MM.1S (cell line): ENCODE data around the gene CYP24A1.

Source experiments
- DNase-seq: peaks from one replicate; pipeline ENCODE4 v3.0.0-alpha.2; 2015
- H2AFZ ChIP-seq: fragments of 300-600 bp; sonication (generic); 2 replicates; pipeline ENCODE4 v1.6.0; 2016; ENCODE audit warnings: antibody characterized with exemption, low read length
- H3F3A ChIP-seq: fragments of 300-600 bp; sonication (generic); 2 replicates; pipeline ENCODE4 v1.6.1; 2016; ENCODE audit warnings: mild to moderate bottlenecking, antibody characterized with exemption, low read length, moderate library complexity, mixed read lengths; ENCODE audit not compliant: insufficient read depth
- H3K27ac ChIP-seq: fragments of 300-600 bp; sonication (generic); 2 replicates; pipeline ENCODE4 v1.5.1; 2016; ENCODE audit warnings: mild to moderate bottlenecking, low read length
- H3K27me3 ChIP-seq: fragments of 300-600 bp; sonication (generic); replicated peaks from 2 replicates; pipeline ENCODE4 v1.6.0; 2016; ENCODE audit warnings: low read length; ENCODE audit not compliant: insufficient read depth
- H3K36me3 ChIP-seq: fragments of 300-600 bp; sonication (generic); replicated peaks from 2 replicates; pipeline ENCODE4 v1.6.1; 2016; ENCODE audit warnings: mild to moderate bottlenecking, low read length, mixed read lengths; ENCODE audit not compliant: insufficient read depth
- H3K4me1 ChIP-seq: fragments of 300-600 bp; sonication (generic); 2 replicates; pipeline ENCODE4 v1.6.1; 2016; ENCODE audit warnings: low read length, mixed read lengths
- H3K4me2 ChIP-seq: fragments of 300-600 bp; sonication (generic); 2 replicates; pipeline ENCODE4 v1.6.0; 2016; ENCODE audit warnings: low read depth, low read length
- H3K4me3 ChIP-seq: fragments of 300-600 bp; sonication (generic); 2 replicates; pipeline ENCODE4 v1.5.1; 2016; ENCODE audit warnings: low read length, mixed read lengths
- H3K79me2 ChIP-seq: fragments of 300-600 bp; sonication (generic); 2 replicates; pipeline ENCODE4 v1.6.1; 2016; ENCODE audit warnings: mixed run types, low read length, mixed read lengths
- H3K9ac ChIP-seq: fragments of 300-600 bp; sonication (generic); 2 replicates; pipeline ENCODE4 v1.6.1; 2016; ENCODE audit warnings: low read length, mixed read lengths
- H3K9me2 ChIP-seq: fragments of 300-600 bp; sonication (generic); replicated peaks from 2 replicates; pipeline ENCODE4 v1.6.1; 2016; ENCODE audit warnings: mild to moderate bottlenecking, low read length, mixed read lengths; ENCODE audit not compliant: insufficient read depth
- H3K9me3 ChIP-seq: fragments of 300-600 bp; sonication (generic); replicated peaks from 2 replicates; pipeline ENCODE4 v1.6.1; 2016; ENCODE audit warnings: mild to moderate bottlenecking, low read length, mixed read lengths; ENCODE audit not compliant: insufficient read depth
- H4K20me1 ChIP-seq: fragments of 300-600 bp; sonication (generic); 2 replicates; pipeline ENCODE4 v1.6.1; 2016; ENCODE audit warnings: mild to moderate bottlenecking, low read length, moderate library complexity, mixed read lengths; ENCODE audit not compliant: insufficient read depth
- CTCF ChIP-seq: fragments of 300-600 bp; sonication (generic); IDR thresholded peaks from 2 replicates; pipeline ENCODE4 v1.5.1; 2016; ENCODE audit warnings: antibody characterized with exemption, low read length, mixed read lengths
- EZH2 ChIP-seq: fragments of 300-600 bp; sonication (generic); optimal IDR thresholded peaks from 2 replicates; pipeline ENCODE3; 2017; ENCODE audit warnings: low read depth, mild to moderate bottlenecking, antibody characterized with exemption, low read length, mixed read lengths
- EZH2phosphoT487 ChIP-seq: fragments of 300-600 bp; sonication (generic); IDR thresholded peaks from 2 replicates; pipeline ENCODE4 v1.6.1; 2018; ENCODE audit warnings: antibody characterized with exemption, low read length

The CYP24A1 gene

GRCh38 chr20:54177378-54177777 is 3.6 kb upstream of the CYP24A1 start:
- peaks cover 21% of the 10 kb centered on the region; the same call in 1 of the 2 replicates for H3K27me3 ChIP-seq
- no peaks in the 10 kb centered on the region for H3K9me2 ChIP-seq
- no peak for DNase-seq
- H4K20me1 ChIP-seq = no peaks in the 10 kb centered on the region
- no peak overlapping the region for H3K4me3 ChIP-seq
- no peak overlapping the region for H3K9ac ChIP-seq
- H2AFZ ChIP-seq = no peak overlapping the region
- TF ChIP-seq EZH2 (no peak), CTCF (no peak), EZH2phosphoT487 (no peak)
- H3F3A ChIP-seq = 0 out of 2 replicates have a peak, but pooled peaks cover 7% of the 10 kb centered on the region
- H3K27ac ChIP-seq = no peak overlapping the region
- no peaks in the 10 kb centered on the region for H3K9me3 ChIP-seq
- H3K4me1 ChIP-seq = peaks cover 24% of the 10 kb centered on the region
- no peaks in the 10 kb centered on the region for H3K36me3 ChIP-seq
- no peaks in the 10 kb centered on the region for H3K79me2 ChIP-seq
- no peak overlapping the region for H3K4me2 ChIP-seq

- no peaks in the 10 kb centered on the region for H3K9me3 ChIP-seq
- H2AFZ ChIP-seq = no peak overlapping the region
- H3F3A ChIP-seq = 0 out of 2 replicates have a peak, but pooled peaks cover 7% of the 10 kb centered on the region
- no peak overlapping the region for H3K4me2 ChIP-seq
- DNase-seq = no peak
- H3K9ac ChIP-seq = no peak overlapping the region
- peaks cover 23% of the 10 kb centered on the region; the same call in 1 of the 2 replicates for H3K27me3 ChIP-seq
- no peaks in the 10 kb centered on the region for H4K20me1 ChIP-seq
- no peaks in the 10 kb centered on the region for H3K36me3 ChIP-seq
- H3K9me2 ChIP-seq = no peaks in the 10 kb centered on the region
- H3K27ac ChIP-seq = no peak overlapping the region
- no peak overlapping the region for H3K4me3 ChIP-seq
- H3K4me1 ChIP-seq = peaks cover 23% of the 10 kb centered on the region
- no peaks in the 10 kb centered on the region for H3K79me2 ChIP-seq
- no peak for TF ChIP-seq EZH2
These were observed 2.8 kb upstream of the CYP24A1 start for GRCh38 chr20:54176610-54177009.

- no peaks in the 10 kb centered on the region for H4K20me1 ChIP-seq
- peaks cover 4% of the 10 kb centered on the region for H3K4me1 ChIP-seq
- TF ChIP-seq EZH2phosphoT487 = no peak
- no peak for TF ChIP-seq CTCF
- TF ChIP-seq EZH2 = no peak
- H3K36me3 ChIP-seq = no peaks in the 10 kb centered on the region
- H3K9me3 ChIP-seq = no peaks in the 10 kb centered on the region
- no peak overlapping the region for H2AFZ ChIP-seq
- DNase-seq = no peak
- H3K9ac ChIP-seq = no peak overlapping the region
- no peaks in the 10 kb centered on the region for H3K9me2 ChIP-seq
- H3F3A ChIP-seq = no peaks in the 10 kb centered on the region
- peaks cover 23% of the 10 kb centered on the region; the same call in 1 of the 2 replicates for H3K27me3 ChIP-seq
- H3K27ac ChIP-seq = no peak overlapping the region
- H3K4me3 ChIP-seq = 0 out of 2 replicates have a peak overlapping the region, but pooled peaks have one; percentile 21
- peak overlapping the region; percentile 57; the same call in 1 of the 2 replicates for H3K4me2 ChIP-seq
- H3K79me2 ChIP-seq = no peaks in the 10 kb centered on the region
These were observed 830 bp upstream of the CYP24A1 start for GRCh38 chr20:54174457-54175175.
